Measurements from ENCODE around the gene MAP7D3.

MAP7D3 gene

GRCh38 chrX:136163689-136164088 is 87.5 kb downstream of the MAP7D3 start:
- peaks cover 8 to 35% (median 18%) of the 10 kb centered on the region in 10 experiments for H3K4me1 ChIP-seq
- no peak overlapping the region for H3K4me3 ChIP-seq
- no peaks in the 10 kb centered on the region for H3K9me3 ChIP-seq (replicated peaks in 1 of 11)
- peaks cover 0 to 34% (median 5%) of the 10 kb centered on the region in 11 experiments; a peak in 9 of 22 replicates for H4K20me1 ChIP-seq
- H3K27ac ChIP-seq = no peak overlapping the region
- peaks cover 93 to 100% (median 98%) of the 10 kb centered on the region in 11 experiments for H3K27me3 ChIP-seq
- no peak for TF ChIP-seq Cebpa-rat (IDR thresholded peaks at IDR 0.05)
- no peak overlapping the region for H3K9ac ChIP-seq
- H3K4me2 ChIP-seq = no peak overlapping the region
- no peaks in the 10 kb centered on the region for H3K36me3 ChIP-seq
